IMR-90 (cell line): Measurements from ENCODE around the gene CIZ1. TPM values are rescaled to one million over a fixed set of nuclear protein-coding genes. Genes with fewer than 3 reads are reported as not detected.

Experiments used
- ATAC-seq: fragments of 200-7000 bp; cut with Tn5 transposase; 2 replicates; pipeline ENCODE4 v1.9.1; 2020; ENCODE audit warnings: low read depth, mild to moderate bottlenecking, moderate library complexity
- BruUV-seq: library from RNA; stranded (reverse); fragments of 400-500 nt; replicated peaks from 2 replicates; lab custom pipeline; 2021; lab: Mats Ljungman, UMichigan
- CTCF ChIA-PET: fragments of 300-600 bp; formaldehyde crosslinking; extraction: SDS; loops from one replicate; lab custom pipeline; 2021; ENCODE audit warnings: antibody characterized with exemption; lab: Yijun Ruan, JAX
- POLR2A ChIA-PET: fragments of 300-600 bp; sonication (Branson Sonifier 250); formaldehyde crosslinking; loops from one replicate; lab custom pipeline; 2022; ENCODE audit warnings: antibody characterized with exemption; ENCODE audit not compliant: unreplicated experiment; lab: Charles Lee
- DNase-seq: peaks from one replicate; pipeline ENCODE4 v3.0.0; 2013
- H2AFZ ChIP-seq: replicated peaks from 2 replicates; pipeline ENCODE3; 2013; ENCODE audit warnings: low read length, mild to moderate bottlenecking; ENCODE audit not compliant: poor library complexity
- H2AK5ac ChIP-seq: 2 replicates; pipeline ENCODE4 v1.6.1; 2013; ENCODE audit warnings: low read depth, low read length, inconsistent platforms
- H2AK9ac ChIP-seq: replicated peaks from 2 replicates; pipeline ENCODE3; 2013; ENCODE audit warnings: mild to moderate bottlenecking, low read depth, low read length, moderate library complexity; ENCODE audit not compliant: poor library complexity
- H2BK120ac ChIP-seq: 2 replicates; pipeline ENCODE4 v1.6.1; 2013; ENCODE audit warnings: low read depth, low read length, inconsistent platforms
- H2BK15ac ChIP-seq: 3 replicates; pipeline ENCODE4 v1.6.1; 2013; ENCODE audit warnings: low read depth, low read length, inconsistent platforms
- H2BK20ac ChIP-seq: 2 replicates; pipeline ENCODE4 v1.6.1; 2013; ENCODE audit warnings: low read depth, mild to moderate bottlenecking, inconsistent platforms, low read length, moderate library complexity
- H2BK5ac ChIP-seq: 2 replicates; pipeline ENCODE4 v1.6.1; 2013; ENCODE audit warnings: mild to moderate bottlenecking, low read depth, low read length, inconsistent platforms; ENCODE audit not compliant: poor library complexity, severe bottlenecking
- H3K14ac ChIP-seq: replicated peaks from 2 replicates; pipeline ENCODE4 v1.6.1; 2013; ENCODE audit warnings: low read depth, low read length, inconsistent platforms
- H3K18ac ChIP-seq: 2 replicates; pipeline ENCODE4 v1.6.1; 2013; ENCODE audit warnings: low read depth, low read length, control low read depth
- H3K23ac ChIP-seq: 2 replicates; pipeline ENCODE4 v1.6.1; 2013; ENCODE audit warnings: low read depth, low read length, inconsistent platforms
- H3K27ac ChIP-seq: 2 replicates; pipeline ENCODE4 v1.5.1; 2013; ENCODE audit warnings: mild to moderate bottlenecking, control low read depth, low read length; ENCODE audit not compliant: insufficient read depth
- H3K27me3 ChIP-seq: 2 replicates; pipeline ENCODE4 v1.6.1; 2013; ENCODE audit warnings: low read length; ENCODE audit not compliant: control insufficient read depth, insufficient read depth
- H3K36me3 ChIP-seq: 2 replicates; pipeline ENCODE4 v1.6.1; 2013; ENCODE audit warnings: low read length, mixed read lengths; ENCODE audit not compliant: control insufficient read depth, insufficient read depth
- H3K4ac ChIP-seq: 2 replicates; pipeline ENCODE4 v1.6.1; 2013; ENCODE audit warnings: low read depth, low read length, inconsistent platforms
- H3K4me1 ChIP-seq: 2 replicates; pipeline ENCODE4 v1.6.1; 2013; ENCODE audit warnings: low read length, mixed read lengths; ENCODE audit not compliant: control insufficient read depth, insufficient read depth
- H3K4me2 ChIP-seq: 2 replicates; pipeline ENCODE4 v1.6.1; 2013; ENCODE audit warnings: low read depth, mild to moderate bottlenecking, control low read depth, low read length, moderate library complexity
- H3K4me3 ChIP-seq: 2 replicates; pipeline ENCODE4 v1.5.1; 2013; ENCODE audit warnings: low read depth, mild to moderate bottlenecking, control low read depth, low read length, moderate library complexity; ENCODE audit not compliant: insufficient read depth
- H3K56ac ChIP-seq: 2 replicates; pipeline ENCODE4 v1.6.1; 2013; ENCODE audit warnings: low read length, inconsistent platforms; ENCODE audit not compliant: insufficient read depth; ENCODE audit errors: extremely low read depth
- H3K79me1 ChIP-seq, 2 experiments: 2 replicates each; pipeline ENCODE4 v1.6.1; 2013; ENCODE audit warnings: low read length in 2 of 2, inconsistent platforms in 1 of 2, low read depth in 1 of 2
- H3K9ac ChIP-seq: 2 replicates; pipeline ENCODE4 v1.6.1; 2013; ENCODE audit warnings: low read depth, low read length, control low read depth
- H3K9me1 ChIP-seq: 2 replicates; pipeline ENCODE4 v1.6.1; 2013; ENCODE audit warnings: low read length, inconsistent platforms; ENCODE audit not compliant: insufficient read depth
- H3K9me3 ChIP-seq: 2 replicates; pipeline ENCODE4 v1.6.1; 2013; ENCODE audit warnings: low read length; ENCODE audit not compliant: control insufficient read depth, insufficient read depth
- H4K20me1 ChIP-seq: 2 replicates; pipeline ENCODE4 v1.6.1; 2013; ENCODE audit warnings: low read length, inconsistent platforms; ENCODE audit not compliant: insufficient read depth
- H4K5ac ChIP-seq: 2 replicates; pipeline ENCODE4 v1.6.1; 2013; ENCODE audit warnings: mild to moderate bottlenecking, low read depth, low read length, control low read depth
- H4K8ac ChIP-seq, 2 experiments: 2 replicates each; pipeline ENCODE4 v1.6.1; 2013; ENCODE audit warnings: low read depth in 2 of 2, low read length in 2 of 2, control low read depth in 1 of 2, inconsistent platforms in 1 of 2
- H4K91ac ChIP-seq: 2 replicates; pipeline ENCODE4 v1.6.1; 2013; ENCODE audit warnings: low read depth, low read length, inconsistent platforms; ENCODE audit not compliant: insufficient read depth
- BHLHE40 ChIP-seq: fragments of 150-350 bp; IDR thresholded peaks from 2 replicates; pipeline ENCODE4 v1.6.1; 2016; ENCODE audit warnings: mild to moderate bottlenecking, low read depth, low read length
- CEBPB ChIP-seq: IDR thresholded peaks from 2 replicates; pipeline ENCODE4 v1.6.1; 2012; ENCODE audit warnings: low read depth, low read length, improper control_type of control experiment
- CHD1 ChIP-seq: IDR thresholded peaks from 2 replicates; pipeline ENCODE4 v1.6.1; 2012; ENCODE audit warnings: low read depth, low read length, improper control_type of control experiment
- CTCF ChIP-seq: conservative IDR thresholded peaks from 2 replicates; pipeline ENCODE4 v1.5.1; 2012; ENCODE audit warnings: mild to moderate bottlenecking, low read depth, low read length, improper control_type of control experiment
- FOS ChIP-seq: fragments of 150-350 bp; IDR thresholded peaks from 2 replicates; pipeline ENCODE4 v1.6.1; 2016; ENCODE audit warnings: low read depth, low read length
- MAFK ChIP-seq: IDR thresholded peaks from 2 replicates; pipeline ENCODE4 v1.6.1; 2012; ENCODE audit warnings: low read depth, low read length, improper control_type of control experiment
- MAZ ChIP-seq: IDR thresholded peaks from 2 replicates; pipeline ENCODE4 v1.6.1; 2012; ENCODE audit warnings: low read depth, mild to moderate bottlenecking, low read length, improper control_type of control experiment, moderate library complexity, borderline replicate concordance
- MXI1 ChIP-seq: IDR thresholded peaks from 2 replicates; pipeline ENCODE4 v1.6.1; 2012; ENCODE audit warnings: low read depth, mild to moderate bottlenecking, low read length, moderate library complexity, borderline replicate concordance
- NFE2L2 ChIP-seq: fragments of 150-350 bp; IDR thresholded peaks from 2 replicates; pipeline ENCODE4 v1.6.1; 2016; ENCODE audit warnings: low read depth, mild to moderate bottlenecking, low read length
- POLR2A ChIP-seq: IDR thresholded peaks from 2 replicates; pipeline ENCODE4 v1.6.1; 2012; ENCODE audit warnings: mild to moderate bottlenecking, low read depth, low read length
- RAD21 ChIP-seq: IDR thresholded peaks from 2 replicates; pipeline ENCODE4 v1.6.1; 2012; ENCODE audit warnings: low read length, improper control_type of control experiment
- RCOR1 ChIP-seq: IDR thresholded peaks from 2 replicates; pipeline ENCODE4 v1.6.1; 2012; ENCODE audit warnings: mild to moderate bottlenecking, low read length, improper control_type of control experiment; ENCODE audit not compliant: insufficient replicate concordance
- SMC3 ChIP-seq: fragments of 150-350 bp; IDR thresholded peaks from 2 replicates; pipeline ENCODE4 v1.6.1; 2016; ENCODE audit warnings: low read depth, mild to moderate bottlenecking, antibody characterized with exemption, low read length, moderate library complexity
- USF2 ChIP-seq: fragments of 150-350 bp; IDR thresholded peaks from 2 replicates; pipeline ENCODE4 v1.6.1; 2017; ENCODE audit warnings: mild to moderate bottlenecking, antibody characterized with exemption, low read length, low read depth
- WGBS, 2 experiments: methylation state at CpG; one replicate each; pipeline versions ENCODE4 v1.1.5 to v1.1.7; 2013; ENCODE audit warnings: missing lambda C conversion rate in 2 of 2; ENCODE audit not compliant: insufficient read length in 1 of 2; ENCODE audit errors: extremely low coverage in 2 of 2; 5-methylcytosine and 5-hydroxymethylcytosine counted together
- dilution Hi-C: fragments of 300-500 bp; cut with HindIII; formaldehyde crosslinking; loops from one replicate; pipeline ENCODE4 v1.14.3; 2018; ENCODE audit warnings: low sequenced_read_pairs; ENCODE audit not compliant: unreplicated experiment
- in situ Hi-C: fragments of 300-500 bp; cut with MboI; formaldehyde crosslinking; loops from 3 replicates; pipeline ENCODE4 v1.14.3; 2019; ENCODE audit warnings: low sequenced_read_pairs, inconsistent platforms, mixed read lengths
- intact Hi-C: fragments of 100-400 bp; cut with micrococcal nuclease; formaldehyde crosslinking; loops from 2 replicates; pipeline ENCODE4 v1.10.0; 2022
- polyA plus RNA-seq, 3 experiments: library from polyadenylated mRNA; depleted of rRNA; stranded (reverse); fragments of >200 nt; gene quantifications; 2 replicates each; pipeline ENCODE4 v1.2.3, GENCODE V29; 2012; ENCODE audit warnings: low replicate concordance in 1 of 3
- total RNA-seq: library from RNA; depleted of rRNA; stranded (reverse); fragments of >200 nt; gene quantifications from 2 replicates; pipeline ENCODE4 v1.2.3, GENCODE V29; 2012

Gene CIZ1
- total and polyA plus RNA-seq, 2 of the 4 experiments (the other 2 are of a cell fraction): 13.8 to 51.9 TPM

- Histone ChIP-seq H2BK20ac (no peak overlapping the region), H4K5ac (no peak overlapping the region), H3K36me3 (no peaks in the 10 kb centered on the region), H3K27ac (no peak overlapping the region), H2AK5ac (no peak overlapping the region), H3K9me1 (peaks cover 3% of the 10 kb centered on the region; the same call in 1 of the 2 replicates), H2BK5ac (no peak overlapping the region), H2BK15ac (no peak overlapping the region), H3K4me3 (no peak overlapping the region), H2AK9ac (no peak overlapping the region), H3K4me1 (no peaks in the 10 kb centered on the region; the same call in none of the 2 replicates), H3K23ac (no peak overlapping the region), H2AFZ (no peak overlapping the region), H3K14ac (no peak overlapping the region), H3K9ac (no peak overlapping the region), H4K20me1 (peaks cover 3% of the 10 kb centered on the region; the same call in 1 of the 2 replicates), H3K9me3 (no peaks in the 10 kb centered on the region), H3K4ac (no peak overlapping the region), H3K79me1 (peaks cover 0 to 4% of the 10 kb centered on the region in 2 experiments; a peak in 1 of 4 replicates), H4K8ac (no peak overlapping the region), H3K18ac (no peak overlapping the region), H3K4me2 (no peak overlapping the region), H2BK120ac (no peak overlapping the region), H3K56ac (no peak overlapping the region), H4K91ac (no peak overlapping the region), H3K27me3 (no peaks in the 10 kb centered on the region)
- dilution Hi-C loops (no loop called here), in situ Hi-C loops (no loop called here), intact Hi-C loops (no loop called here)
- ATAC-seq (no peak), DNase-seq (no peak)
- TF ChIP-seq CHD1 (no peak), RAD21 (no peak), NFE2L2 (no peak), FOS (no peak), SMC3 (no peak), BHLHE40 (no peak), CEBPB (no peak), USF2 (no peak), RCOR1 (no peak), CTCF (no peak), POLR2A (no peak), MAFK (no peak), MAZ (no peak), MXI1 (no peak)
- BruUV-seq: no TSS peak
- POLR2A ChIA-PET: no interaction called here
- WGBS, 2 experiments: 83% methylated on average over 1 of the region's 3 CpGs; no CpG with 5 or more reads in 1 of the 2 experiments
- CTCF ChIA-PET: no interaction called here
Measured at GRCh38 chr9:128206484-128206883, 15.1 kb upstream of the CIZ1 start.
